ENCODE measurements around the gene KCNJ6.
"Not testable (repeated sequence)": the region's sequence is repeated elsewhere in the genome, so short reads cannot be mapped to it uniquely, and the experiment has no call there.

Gene KCNJ6

DNA sequence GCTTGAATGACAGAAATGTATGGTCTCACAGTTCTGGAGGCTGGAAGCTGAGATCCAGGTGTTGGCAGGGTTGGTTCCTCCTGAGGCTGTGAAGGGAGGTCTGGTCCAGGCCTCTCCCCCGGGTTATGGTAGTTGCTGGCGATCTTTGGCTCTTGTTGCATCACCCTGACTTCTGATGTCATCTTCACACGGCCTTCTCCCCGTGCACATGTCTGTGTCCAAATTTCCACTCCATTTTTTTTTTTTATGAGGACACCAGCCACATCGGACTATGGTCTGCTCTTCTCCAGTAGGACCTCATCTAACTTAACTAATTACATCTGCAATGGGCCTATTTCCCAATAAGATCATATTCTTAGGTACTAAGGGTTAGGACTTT is 232.2 kb downstream of the KCNJ6 start:
- DNase-seq (ENCODE audit: low spot score) (no peak), FAIRE-seq (no peak)

DNA sequence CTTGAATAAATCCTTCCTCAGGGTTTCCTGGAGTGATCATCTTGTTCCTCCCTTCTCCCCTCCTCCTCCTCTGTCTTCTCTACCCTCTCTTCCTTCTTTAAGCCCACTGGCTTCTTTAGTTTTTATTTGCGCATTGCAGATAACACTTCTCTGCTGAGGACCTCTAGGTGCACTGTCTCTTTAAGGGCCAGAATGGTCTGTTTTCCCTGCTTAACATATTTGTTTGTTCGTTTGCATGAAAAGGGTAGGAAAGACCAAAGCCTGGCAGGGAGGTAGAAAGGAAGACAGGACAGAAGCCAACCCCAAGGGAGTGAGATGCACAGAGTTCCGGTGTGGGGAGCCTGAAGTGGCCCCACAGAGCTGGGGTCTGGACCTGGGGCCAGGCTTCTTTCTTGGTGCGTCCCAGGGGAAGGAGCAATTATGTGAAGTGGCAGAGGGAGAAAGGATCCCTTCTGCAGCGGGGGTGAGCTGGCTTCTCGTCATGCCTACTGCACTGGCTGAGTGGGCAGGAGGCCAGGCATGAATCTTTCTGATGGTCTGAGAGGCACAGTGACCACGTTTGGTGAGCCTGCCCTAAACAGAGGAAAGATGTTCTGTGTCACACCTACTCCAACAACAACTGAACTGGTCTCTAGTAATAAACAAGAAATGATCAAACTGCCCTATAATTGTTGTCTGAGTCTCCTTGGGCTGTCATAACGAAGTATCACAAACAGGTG is 232.7 kb downstream of the KCNJ6 start:
- DNase-seq (ENCODE audit: low spot score) = no peak
- no peak for FAIRE-seq

DNA sequence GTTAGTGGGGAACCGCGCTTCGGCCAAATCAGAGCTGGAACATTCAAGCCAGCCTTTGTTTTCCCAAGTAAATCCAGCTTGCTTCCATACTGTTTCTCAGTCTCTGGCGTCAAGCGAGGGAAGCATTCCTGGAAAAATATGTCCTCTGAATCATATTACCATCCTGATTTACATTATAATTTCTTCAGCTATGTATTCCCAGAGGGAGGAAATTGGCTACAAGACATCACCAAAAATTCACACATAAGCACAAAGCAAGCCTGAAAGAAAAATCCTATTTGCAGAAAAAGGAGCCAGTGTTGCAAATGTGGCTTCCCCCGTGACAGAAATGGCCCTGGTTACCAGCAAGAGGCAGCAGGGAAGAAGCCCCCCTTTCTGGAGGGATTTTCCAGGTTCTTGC is 233.3 kb downstream of the KCNJ6 start:
- DNase-seq (ENCODE audit: low spot score) = no peak
- FAIRE-seq = no peak

DNA sequence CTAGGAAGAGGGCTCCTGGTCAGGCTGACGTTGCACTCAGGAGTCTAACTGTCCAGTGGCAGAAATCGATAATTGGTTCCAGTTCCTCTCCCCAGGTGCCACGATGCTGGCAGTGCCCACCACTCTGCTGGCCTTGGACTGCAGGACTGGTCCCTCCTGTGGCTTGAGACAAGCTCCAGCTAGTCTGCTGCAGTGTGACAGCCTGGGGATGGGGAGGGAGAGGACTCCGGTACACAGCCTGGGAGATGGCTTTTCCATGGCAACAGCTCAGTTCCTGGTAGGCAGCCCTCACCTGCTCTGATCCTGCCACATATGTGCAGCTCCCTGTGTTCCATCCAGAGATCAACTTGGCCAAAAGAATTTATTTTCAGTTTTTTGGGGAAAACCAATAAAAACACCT is 239.3 kb downstream of the KCNJ6 start:
- FAIRE-seq (no peak), DNase-seq (ENCODE audit: low spot score) (no peak)

DNA sequence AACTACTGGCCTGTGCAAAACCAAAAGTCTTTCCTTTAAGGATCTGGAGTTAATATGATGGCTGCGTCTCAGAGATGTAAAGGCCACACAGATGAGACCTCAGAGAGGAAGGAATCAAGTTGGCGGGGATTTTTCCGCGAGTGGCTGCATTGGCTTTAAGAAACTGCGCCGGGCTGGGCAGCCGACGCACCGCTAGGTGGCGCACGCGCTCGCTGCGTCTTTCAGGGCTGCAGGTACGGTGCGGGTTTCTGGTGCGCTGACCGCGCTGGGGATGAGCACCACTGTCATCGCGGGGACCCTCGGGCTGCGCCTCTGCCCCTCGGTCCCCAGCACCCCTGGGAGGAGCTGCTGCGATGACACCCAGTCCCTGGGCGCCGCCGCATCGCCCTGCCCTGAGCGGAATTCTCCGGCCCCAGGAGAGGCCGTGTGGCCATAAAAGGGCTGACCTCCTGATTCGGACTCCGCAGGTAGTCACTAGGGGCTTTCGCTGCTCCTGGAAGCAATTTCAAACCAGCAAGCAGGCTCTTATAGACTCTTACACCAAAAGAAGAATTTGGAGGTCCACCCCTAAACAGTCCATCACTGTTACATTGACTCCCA is 241.0 kb downstream of the KCNJ6 start:
- FAIRE-seq = no peak
- peak; percentile 23 for DNase-seq (ENCODE audit: low spot score)

DNA sequence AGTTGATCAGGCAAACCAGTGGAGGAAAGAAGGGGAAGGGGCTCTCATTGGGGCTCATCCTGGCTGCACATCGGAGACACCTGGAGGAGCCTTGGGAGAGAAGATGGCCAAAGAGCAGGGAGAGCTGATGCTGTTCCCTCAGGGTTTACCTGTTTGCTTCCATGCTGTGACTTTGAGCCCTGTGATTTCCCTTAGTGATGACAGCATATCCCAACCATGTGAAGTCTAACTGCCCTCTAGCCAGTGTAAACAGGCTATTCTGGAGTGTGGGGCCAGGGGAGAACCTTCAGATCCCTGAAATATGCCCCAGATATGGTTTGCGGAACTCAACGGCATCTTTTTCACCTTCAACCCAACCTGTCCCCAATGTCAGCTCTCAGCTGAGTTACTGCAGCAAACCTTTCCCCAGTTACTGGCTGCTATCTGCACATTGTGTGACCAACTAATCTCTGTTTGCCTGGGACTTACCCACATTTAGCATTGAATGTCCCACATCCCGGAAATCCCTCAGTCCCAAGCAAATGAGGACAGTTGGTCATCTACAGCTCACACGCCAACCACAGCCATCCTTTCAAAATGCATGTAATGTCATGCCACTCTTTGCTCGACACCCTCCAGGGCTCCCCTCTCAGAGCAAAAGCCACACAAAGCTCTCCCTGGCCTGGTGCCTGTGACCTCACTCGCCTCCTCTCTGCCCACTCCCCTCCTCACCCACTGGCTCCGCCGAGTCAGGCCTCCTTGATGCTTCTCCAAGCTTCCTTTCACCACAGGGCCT is 242.3 kb downstream of the KCNJ6 start:
- no peak for DNase-seq (ENCODE audit: low spot score)
- no peak for FAIRE-seq

DNA sequence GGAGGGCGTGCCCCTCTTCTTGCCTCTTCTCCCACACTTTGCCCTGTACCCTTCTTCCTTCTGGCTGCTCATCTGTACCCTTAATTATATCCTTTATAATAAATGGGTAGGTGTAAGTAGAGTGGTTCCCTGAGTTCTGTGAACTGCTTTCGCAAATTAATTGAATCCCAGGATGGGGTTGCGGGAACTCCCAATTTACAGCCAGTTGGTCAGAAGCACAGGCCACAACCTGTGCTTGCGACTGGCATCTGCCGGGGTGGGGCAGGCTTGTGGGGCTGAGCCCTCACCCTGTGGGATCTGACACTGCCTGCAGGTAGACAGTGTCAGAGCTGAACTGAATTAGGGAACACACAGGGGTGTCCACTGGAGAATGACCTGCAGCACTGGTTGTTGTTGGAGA is 244.9 kb downstream of the KCNJ6 start:
- no peak for DNase-seq (ENCODE audit: low spot score)
- no peak for FAIRE-seq

DNA sequence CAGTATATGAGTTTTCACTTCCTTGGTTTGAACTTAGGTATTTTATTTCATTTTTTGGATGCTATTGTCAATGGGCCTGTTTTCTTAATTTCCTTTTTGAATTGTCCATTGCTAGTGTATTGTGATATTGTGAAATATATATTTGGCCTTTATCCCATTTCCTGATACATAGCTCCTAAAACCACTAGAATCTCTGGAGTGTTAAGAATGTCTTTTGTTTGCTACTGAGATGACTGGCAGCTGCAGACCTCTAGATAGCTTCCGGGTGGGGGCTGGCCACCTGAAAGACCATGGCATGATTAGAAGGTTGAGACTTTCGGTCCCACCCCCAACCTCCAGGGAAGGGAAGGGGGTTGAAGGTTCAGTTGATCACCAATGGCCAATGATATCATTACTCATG is 245.4 kb downstream of the KCNJ6 start:
- DNase-seq (ENCODE audit: low spot score) (peak; percentile 18), FAIRE-seq (no peak)

DNA sequence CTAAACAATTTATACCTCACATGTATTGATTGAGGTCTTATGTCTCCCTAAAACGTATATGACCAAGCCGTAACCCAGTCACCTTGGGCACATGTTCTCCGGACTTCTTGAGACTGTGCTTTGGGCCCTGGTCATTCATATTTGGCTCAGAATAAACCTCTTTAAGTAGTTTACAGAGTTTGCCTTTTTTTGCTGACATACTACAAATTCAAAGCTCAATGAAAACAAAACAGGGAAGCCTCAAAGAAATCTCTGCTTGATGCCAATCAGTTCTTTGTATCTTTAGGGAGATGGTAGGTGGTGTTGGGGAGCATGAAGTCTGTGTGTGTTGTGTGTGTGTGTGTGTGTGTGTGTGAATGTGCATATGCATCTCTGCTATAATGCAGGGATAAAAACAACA is 247.0 kb downstream of the KCNJ6 start:
- no peak for DNase-seq (ENCODE audit: low spot score)
- no peak for FAIRE-seq

DNA sequence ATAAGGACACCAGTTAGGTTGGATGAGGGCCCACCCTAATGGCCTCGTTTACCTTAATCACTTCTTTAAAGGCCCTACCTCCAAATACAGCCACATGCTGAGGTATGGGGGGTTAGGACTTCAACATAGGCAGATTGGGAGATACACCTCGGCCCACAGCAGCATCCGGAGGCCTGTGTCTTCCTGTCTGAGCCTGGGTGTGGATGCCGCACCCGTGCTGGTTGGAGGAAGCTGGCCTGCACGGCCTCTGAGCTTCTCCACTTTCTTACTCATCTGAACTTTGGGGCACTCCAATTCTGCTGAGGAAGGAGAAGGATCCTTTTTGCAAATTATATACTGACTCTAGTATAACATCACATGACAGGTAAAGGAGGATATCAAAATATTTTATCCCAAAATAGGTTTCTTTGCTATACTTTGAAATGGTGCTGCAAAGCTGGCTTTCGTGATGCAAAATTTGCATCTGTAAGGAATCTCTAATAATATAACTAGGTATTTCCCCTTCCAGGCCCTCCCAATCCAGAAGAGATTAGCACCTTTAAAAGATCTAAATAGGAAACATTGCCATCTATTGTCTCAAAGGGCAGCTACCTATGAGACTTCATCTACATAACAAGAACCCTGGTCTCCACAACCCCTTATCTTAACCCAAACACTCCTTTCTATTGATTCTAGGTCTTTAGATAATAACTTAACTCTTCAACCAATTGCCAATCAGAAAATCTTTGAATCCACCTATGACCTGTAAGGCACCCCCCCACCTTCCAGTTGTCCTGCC is 247.6 kb downstream of the KCNJ6 start:
- DNase-seq (ENCODE audit: low spot score) = no peak
- no peak for FAIRE-seq

DNA sequence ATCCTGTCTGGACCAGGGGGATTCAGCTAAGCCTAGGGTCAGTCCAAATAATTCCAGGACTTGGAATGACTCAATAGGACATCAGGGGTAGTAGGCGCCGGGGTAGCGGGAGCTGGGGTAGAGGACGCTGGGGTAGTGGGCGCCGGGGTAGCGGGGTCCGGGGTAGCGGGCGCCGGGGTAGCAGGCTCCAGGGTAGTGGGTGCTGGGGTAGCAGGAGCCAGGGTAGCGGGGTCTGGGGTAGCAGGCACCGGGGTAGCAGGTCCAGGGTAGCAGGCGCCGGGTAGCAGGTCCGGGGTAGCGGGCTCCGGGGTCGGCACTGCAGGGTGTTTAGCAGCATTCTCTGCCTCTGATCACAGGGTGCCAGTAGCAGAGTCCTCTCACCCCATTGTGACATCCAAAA is 248.9 kb downstream of the KCNJ6 start:
- DNase-seq (ENCODE audit: low spot score) (no peak), FAIRE-seq (no peak)

DNA sequence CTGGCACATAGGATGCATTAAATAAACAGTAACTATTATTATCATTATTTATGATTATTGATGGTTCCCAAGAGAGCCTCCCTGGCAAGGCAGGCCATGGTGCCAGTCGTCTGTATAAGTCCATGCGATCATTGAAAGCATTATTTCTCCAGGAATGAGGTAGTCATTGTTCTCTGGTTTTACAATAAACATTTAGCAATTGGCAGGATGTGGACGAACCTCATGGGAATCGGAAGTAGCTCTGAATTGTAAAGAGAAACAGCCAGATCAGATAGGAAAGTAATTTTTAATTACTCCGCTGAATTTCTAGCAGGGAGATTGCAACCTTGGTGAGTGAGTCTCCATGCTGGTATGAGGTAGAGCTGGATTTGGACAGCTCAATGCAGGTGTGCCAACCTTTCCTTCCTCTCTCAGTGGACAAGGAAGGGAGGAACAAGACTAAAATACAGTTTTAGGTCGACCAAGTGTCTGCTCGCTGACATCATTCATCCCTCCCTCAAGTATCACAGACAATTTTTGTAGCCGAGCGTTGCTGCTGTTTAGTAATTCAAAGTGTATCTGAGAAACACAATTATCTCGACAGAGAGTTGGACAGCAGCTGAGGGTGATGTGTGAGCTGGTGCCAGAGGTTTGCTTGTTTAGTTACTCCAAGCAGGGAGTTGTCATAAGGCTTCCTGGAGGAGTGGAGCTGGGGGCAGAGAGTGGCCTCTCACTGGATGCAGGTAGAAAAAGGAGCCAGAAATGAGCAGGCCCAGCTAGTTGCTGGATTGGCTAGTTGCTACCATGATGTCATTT is 250.8 kb downstream of the KCNJ6 start:
- no peak for FAIRE-seq
- no peak for DNase-seq (ENCODE audit: low spot score)

DNA sequence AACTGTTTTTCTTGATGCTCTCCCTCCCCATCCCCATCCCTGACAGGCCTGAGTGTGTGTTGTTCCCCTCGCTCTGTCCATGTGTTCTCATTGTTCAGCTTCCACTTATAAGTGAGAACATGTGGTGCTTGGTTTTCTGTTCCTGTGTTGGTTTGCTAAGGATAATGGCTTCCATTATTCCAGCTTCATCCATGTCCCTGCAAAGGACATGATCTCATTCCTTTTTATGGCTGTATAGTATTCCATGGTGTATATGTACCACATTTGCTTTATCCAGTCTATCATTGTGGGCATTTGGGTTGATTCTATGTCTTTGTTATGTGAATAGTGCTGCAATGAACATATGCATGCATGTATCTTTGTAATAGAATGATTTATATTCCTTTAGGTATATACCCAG is 254.0 kb downstream of the KCNJ6 start:
- DNase-seq (ENCODE audit: low spot score); FAIRE-seq: not testable (repeated sequence)

DNA sequence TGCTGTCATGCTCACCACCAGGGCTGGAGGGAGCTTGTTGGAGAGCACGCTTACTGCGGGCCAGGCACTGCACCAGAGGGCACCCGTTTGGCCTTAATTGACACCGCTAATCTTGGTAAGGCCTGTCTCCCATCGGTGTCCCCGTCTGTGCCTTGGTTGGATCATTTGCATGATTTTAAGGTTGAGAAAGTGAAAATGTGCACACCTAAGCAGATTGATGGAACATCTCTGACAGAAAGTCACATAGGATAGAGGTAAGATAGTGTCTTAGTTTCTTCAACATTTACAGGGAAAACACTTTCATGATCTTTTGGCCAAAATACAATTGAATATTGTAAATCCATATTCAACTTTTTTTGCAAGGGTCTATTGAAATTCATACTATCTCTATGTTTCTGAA is 255.5 kb downstream of the KCNJ6 start:
- FAIRE-seq (no peak), DNase-seq (ENCODE audit: low spot score) (no peak)

DNA sequence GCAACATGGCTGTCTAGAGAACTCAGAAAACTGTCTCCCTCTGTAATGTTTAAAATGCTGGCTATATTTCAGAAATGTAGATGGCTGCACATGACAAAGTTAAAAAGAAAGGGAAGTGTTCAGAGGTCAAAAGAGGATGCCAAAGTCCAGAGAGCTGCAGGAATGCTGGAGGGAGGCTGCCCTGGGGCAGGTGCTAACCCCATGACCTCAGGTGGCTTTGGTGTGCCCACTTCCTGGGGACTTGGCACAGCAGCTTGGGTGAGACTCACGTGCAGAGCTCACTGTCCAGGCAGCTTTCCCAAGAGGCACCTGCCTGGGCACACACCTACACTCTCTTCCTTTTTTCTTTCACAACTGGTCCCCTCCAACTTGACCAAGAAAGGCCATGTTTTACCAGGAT is 256.4 kb downstream of the KCNJ6 start:
- DNase-seq (ENCODE audit: low spot score) (no peak), FAIRE-seq (no peak)

DNA sequence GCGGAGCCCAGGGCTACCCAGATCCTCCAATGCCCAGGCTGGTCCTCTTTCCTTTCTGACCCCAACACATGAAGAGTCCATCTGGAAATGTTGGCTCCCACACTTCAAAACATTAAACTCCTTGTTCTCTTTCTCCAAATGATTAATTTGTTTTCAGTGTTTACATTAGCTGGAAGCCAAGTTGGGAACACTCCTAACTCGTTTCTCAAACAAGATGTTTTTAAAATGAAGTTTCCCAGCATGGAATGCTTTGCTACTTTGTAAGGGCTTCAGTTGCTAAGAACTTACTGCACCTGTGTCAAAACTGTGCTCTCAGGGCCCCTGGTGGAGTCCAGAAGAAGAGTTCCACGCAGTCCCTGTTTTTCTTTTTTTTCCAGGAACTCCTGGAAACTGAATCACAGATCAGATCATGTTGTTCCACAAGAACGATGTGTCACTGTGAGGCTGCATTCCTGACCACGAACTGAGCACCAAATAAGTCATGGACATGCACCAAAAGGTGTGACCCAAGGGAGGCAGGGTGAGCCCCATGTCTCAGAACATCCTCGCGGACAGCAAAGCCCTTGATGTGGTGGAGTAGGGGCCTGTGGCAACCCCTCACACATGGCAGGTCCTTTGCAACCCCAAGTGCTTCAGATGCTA is 257.3 kb downstream of the KCNJ6 start:
- DNase-seq (ENCODE audit: low spot score) (peak; percentile 14), FAIRE-seq (no peak)

DNA sequence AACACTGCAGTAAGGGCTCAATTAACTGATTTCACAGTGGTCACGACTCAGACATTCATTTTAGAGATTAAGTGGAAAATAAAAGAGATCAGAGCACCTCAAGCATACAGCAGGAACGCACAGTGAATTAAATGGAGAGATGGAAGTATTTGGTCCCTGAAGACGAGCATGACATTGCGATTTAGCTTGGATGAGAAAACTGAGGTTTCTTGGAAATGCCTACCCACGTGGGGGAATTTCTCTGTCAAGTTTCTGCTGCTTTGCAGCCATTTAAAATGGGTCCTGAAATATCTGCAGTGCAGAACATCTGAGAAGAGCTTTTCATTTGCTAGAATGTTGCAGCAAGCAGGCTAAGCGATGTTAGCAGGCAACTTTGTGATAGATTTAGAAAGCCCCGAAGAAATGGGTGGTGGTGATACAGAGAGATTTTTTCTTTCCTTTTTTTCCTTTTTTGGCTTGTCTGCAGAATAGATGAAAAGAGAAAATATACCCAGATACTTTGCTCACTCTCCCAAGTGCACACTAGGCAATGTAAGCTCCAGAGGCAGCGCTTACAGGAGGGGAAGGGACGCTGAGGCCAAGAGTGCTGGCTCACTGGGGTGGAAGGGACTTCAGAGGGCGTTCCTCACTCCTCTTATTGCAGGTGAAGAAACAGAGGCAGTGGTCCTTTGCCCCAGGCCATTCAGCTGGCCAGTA is 258.0 kb downstream of the KCNJ6 start:
- DNase-seq (ENCODE audit: low spot score) (no peak), FAIRE-seq (no peak)

DNA sequence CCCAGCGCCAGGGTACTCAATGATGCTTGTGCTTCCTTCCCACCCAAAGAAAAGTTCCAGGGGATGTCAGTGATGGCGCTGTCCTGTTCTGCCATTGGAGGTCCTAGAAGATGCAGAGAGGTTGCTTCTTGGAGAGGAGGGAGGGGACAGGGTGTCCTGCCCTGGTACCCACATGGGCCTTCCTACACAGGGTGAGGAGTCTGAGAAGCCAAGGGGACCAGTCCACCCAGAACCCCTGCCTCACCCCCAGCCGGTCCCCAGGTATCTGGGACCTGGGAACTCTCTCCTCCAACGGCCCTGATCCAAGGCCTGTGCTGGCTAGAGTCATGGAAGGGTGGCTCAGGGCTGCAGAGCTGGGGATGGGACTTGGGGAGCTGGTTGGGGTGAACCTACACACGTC is 259.4 kb downstream of the KCNJ6 start:
- DNase-seq (ENCODE audit: low spot score) (no peak), FAIRE-seq (no peak)

DNA sequence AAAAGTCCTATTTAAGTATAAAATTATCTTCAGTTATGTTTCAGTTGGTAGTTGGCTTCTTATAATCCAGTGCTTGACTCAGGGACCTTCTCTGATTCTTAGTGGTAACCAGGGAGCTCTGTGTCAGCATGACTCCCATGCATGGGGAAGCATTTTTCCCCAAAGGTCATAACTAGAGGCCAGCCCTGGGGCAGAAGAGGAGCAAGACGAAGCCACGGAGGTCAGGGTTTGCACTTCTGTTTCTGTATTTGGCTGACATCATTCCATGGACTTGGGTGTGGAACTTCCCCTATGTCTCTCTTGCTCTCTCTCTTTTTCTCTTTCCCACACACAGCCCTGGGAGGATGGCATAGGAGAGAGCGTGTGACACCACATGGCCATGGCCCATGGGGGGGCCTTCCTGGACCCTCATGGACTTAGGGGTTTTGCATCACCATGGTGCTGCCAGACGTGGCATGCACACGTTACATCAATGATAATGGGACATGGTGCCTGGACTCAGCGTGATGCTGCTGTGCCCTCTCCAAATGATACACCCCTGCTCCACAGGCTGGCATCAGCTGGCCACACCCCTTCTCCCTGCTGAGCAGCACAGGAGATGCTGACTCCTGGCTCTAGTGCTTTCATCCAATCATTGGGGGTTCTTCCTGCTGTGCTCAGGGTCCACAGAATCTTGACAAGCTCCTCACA is 260.5 kb downstream of the KCNJ6 start:
- FAIRE-seq = no peak
- DNase-seq (ENCODE audit: low spot score) = no peak
